GM19372 (cell line): ENCODE results near the gene EBF4.
"Not testable (repeated sequence)": the region's sequence is repeated elsewhere in the genome, so short reads cannot be mapped to it uniquely, and the experiment has no call there.

Experiments
- ATAC-seq: cut with Tn5 transposase; IDR thresholded peaks from one replicate; pipeline ENCODE4 v1.9.1; 2021; ENCODE audit warnings: mild to moderate bottlenecking, low read depth, moderate library complexity; ENCODE audit not compliant: unreplicated experiment

The EBF4 gene

GRCh38 chr20:2806351-2806701, 113.7 kb downstream of the EBF4 start:
- no peak for ATAC-seq

GRCh38 chr20:2807019-2807418, 114.4 kb downstream of the EBF4 start:
- no peak for ATAC-seq

DNA sequence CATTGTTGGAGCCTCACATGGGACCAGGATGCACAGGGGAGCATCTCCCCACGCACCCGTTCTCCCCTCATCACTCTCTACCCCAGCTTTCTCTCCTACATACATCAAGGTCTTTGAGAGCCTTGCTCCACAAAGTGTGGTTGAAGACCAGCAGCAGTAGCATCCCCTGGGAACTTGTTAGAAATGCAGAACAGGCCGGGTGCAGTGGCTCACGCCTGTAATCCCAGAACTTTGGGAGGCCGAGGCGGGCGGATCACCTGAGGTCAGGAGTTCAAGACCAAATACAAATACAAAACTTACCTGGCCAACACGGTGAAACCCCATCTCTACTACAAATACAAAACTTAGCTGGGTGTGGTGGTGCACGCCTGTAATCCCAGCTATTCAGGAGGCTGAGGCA, 115.3 kb downstream of the EBF4 start:
- not testable (repeated sequence) for ATAC-seq

DNA sequence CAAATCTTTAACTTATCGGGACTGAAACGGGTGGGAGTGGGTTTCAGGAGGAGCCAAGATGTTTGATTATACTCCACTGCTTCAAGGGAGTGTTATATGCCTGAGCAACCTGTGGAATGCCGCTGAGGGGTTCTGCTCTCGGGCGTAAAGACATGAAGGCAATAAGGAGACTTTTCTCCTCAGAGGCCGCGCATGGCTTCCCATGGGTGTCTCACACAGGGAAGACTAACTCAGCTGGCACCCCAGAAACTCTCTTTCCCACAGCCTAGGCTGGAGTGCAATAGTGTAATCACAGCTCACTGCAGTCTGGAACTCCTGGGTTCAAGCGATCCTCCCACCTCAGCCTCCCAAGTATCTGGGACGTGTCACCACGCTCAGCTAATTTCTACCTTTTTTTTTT, 117.1 kb downstream of the EBF4 start:
- ATAC-seq: no peak
